Inflammatory macrophage treated with lipopolysaccharide for 1 hour (primary cell): Measurements from ENCODE around the gene DCTN3.

Source experiments
- DNase-seq, 2 donors: peaks; one replicate each; pipeline ENCODE4 v3.0.0-alpha.2; 2020 to 2022

The DCTN3 gene

GRCh38 chr9:34570809-34571480 lies 49.4 kb downstream of the DCTN3 start:
- no peak for DNase-seq

GRCh38 chr9:34570376-34570775 lies 49.9 kb downstream of the DCTN3 start:
- no peak for DNase-seq

GRCh38 chr9:34568774-34569173 lies 51.5 kb downstream of the DCTN3 start:
- no peak for DNase-seq

- DNase-seq: no peak
These were observed 52.2 kb downstream of the DCTN3 start for GRCh38 chr9:34568133-34568532.

- no peak for DNase-seq
These were observed 53.3 kb downstream of the DCTN3 start for GRCh38 chr9:34566972-34567371.

GRCh38 chr9:34566322-34566721 lies 54.0 kb downstream of the DCTN3 start:
- DNase-seq: no peak

GRCh38 chr9:34565856-34566255 lies 54.4 kb downstream of the DCTN3 start:
- no peak for DNase-seq

GRCh38 chr9:34564617-34565016 lies 55.7 kb downstream of the DCTN3 start:
- no peak for DNase-seq
